Measurements from ENCODE around the gene CALD1. TPM values are rescaled to one million over a fixed set of nuclear protein-coding genes. Genes with fewer than 3 reads are reported as not detected.

CALD1 gene
- polyA plus RNA-seq, 2 of the 4 experiments (the other 2 are of a cell fraction) = 136 to 150 TPM

DNA sequence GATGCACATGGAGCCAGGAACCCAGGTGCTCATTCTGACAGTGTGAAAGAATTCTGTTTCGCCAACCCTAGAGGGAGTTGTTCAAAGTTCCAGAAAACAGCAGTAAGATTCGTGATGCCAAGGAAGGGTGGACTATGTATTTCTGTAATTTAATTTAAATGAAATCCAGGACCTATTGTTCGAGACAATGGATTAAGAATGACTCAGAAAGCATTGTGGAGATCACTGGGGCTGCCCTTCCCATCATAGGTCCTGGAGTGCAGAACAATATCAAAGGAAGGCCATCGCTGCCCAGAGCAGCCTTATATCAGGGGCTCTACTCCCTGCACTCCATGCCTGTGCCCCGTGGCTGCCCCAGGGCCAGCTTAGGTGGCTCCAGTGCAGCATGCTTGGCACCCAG lies 32.1 kb upstream of the CALD1 start:
- Histone ChIP-seq H3K27ac (no peak overlapping the region), H3K4me3 (no peak overlapping the region), H3K4me2 (no peak overlapping the region), H3K9me3 (no peaks in the 10 kb centered on the region), H3K4me1 (no peaks in the 10 kb centered on the region)
- 43% methylated on average over 5 of the region's 5 CpGs for whole genome bisulfite sequencing (ENCODE audit: missing lambda C conversion rate)
- ChIA-PET POLR2A (no interaction called here), CTCF (interaction anchor here (1.0 to 2.7 kb wide), 3 partner anchors 11 to 23 kb away, joined by 4 to 11 read pairs (median 6); no protein-coding TSS in a partner anchor)
- TF ChIP-seq JUNB (IDR thresholded peaks at IDR 0.05) (no peak), ZSCAN20 (CRISPR knock-in tag; IDR thresholded peaks at IDR 0.05) (no peak), NPAS2 (CRISPR knock-in tag; IDR thresholded peaks at IDR 0.05; ENCODE audit: borderline replicate concordance) (no peak), EHMT2 (IDR thresholded peaks at IDR 0.05; ENCODE audit: low read depth) (no peak), FOSB (CRISPR knock-in tag; IDR thresholded peaks at IDR 0.05) (no peak), ZFP36 (IDR thresholded peaks at IDR 0.05; ENCODE audit: borderline replicate concordance, partially characterized antibody) (no peak), BHLHE40 (IDR thresholded peaks at IDR 0.05; ENCODE audit: low read depth, low read length) (no peak), RFX5 (IDR thresholded peaks at IDR 0.05) (no peak), RCOR1 (IDR thresholded peaks at IDR 0.05; ENCODE audit: low read depth, low read length) (no peak), JUN (IDR thresholded peaks at IDR 0.05) (no peak), POLR2A (IDR thresholded peaks at IDR 0.05; ENCODE audit: low read length) (no peak), FOXS1 (CRISPR knock-in tag; IDR thresholded peaks at IDR 0.05) (no peak), HOXA7 (CRISPR knock-in tag; IDR thresholded peaks at IDR 0.05) (no peak), TP53 (CRISPR knock-in tag; IDR thresholded peaks at IDR 0.05) (no peak), NR3C1 (IDR thresholded peaks at IDR 0.05) (no peak), PHF8 (IDR thresholded peaks at IDR 0.05; ENCODE audit: borderline replicate concordance, low read depth) (no peak)
- TF ChIP-seq, protein P1, sequence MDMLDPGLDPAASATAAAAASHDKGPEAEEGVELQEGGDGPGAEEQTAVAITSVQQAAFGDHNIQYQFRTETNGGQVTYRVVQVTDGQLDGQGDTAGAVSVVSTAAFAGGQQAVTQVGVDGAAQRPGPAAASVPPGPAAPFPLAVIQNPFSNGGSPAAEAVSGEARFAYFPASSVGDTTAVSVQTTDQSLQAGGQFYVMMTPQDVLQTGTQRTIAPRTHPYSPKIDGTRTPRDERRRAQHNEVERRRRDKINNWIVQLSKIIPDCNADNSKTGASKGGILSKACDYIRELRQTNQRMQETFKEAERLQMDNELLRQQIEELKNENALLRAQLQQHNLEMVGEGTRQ (IDR thresholded peaks at IDR 0.05) = no peak
- TF ChIP-seq, protein P2, sequence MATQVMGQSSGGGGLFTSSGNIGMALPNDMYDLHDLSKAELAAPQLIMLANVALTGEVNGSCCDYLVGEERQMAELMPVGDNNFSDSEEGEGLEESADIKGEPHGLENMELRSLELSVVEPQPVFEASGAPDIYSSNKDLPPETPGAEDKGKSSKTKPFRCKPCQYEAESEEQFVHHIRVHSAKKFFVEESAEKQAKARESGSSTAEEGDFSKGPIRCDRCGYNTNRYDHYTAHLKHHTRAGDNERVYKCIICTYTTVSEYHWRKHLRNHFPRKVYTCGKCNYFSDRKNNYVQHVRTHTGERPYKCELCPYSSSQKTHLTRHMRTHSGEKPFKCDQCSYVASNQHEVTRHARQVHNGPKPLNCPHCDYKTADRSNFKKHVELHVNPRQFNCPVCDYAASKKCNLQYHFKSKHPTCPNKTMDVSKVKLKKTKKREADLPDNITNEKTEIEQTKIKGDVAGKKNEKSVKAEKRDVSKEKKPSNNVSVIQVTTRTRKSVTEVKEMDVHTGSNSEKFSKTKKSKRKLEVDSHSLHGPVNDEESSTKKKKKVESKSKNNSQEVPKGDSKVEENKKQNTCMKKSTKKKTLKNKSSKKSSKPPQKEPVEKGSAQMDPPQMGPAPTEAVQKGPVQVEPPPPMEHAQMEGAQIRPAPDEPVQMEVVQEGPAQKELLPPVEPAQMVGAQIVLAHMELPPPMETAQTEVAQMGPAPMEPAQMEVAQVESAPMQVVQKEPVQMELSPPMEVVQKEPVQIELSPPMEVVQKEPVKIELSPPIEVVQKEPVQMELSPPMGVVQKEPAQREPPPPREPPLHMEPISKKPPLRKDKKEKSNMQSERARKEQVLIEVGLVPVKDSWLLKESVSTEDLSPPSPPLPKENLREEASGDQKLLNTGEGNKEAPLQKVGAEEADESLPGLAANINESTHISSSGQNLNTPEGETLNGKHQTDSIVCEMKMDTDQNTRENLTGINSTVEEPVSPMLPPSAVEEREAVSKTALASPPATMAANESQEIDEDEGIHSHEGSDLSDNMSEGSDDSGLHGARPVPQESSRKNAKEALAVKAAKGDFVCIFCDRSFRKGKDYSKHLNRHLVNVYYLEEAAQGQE (IDR thresholded peaks at IDR 0.05) = no peak
- TF ChIP-seq, protein P3, sequence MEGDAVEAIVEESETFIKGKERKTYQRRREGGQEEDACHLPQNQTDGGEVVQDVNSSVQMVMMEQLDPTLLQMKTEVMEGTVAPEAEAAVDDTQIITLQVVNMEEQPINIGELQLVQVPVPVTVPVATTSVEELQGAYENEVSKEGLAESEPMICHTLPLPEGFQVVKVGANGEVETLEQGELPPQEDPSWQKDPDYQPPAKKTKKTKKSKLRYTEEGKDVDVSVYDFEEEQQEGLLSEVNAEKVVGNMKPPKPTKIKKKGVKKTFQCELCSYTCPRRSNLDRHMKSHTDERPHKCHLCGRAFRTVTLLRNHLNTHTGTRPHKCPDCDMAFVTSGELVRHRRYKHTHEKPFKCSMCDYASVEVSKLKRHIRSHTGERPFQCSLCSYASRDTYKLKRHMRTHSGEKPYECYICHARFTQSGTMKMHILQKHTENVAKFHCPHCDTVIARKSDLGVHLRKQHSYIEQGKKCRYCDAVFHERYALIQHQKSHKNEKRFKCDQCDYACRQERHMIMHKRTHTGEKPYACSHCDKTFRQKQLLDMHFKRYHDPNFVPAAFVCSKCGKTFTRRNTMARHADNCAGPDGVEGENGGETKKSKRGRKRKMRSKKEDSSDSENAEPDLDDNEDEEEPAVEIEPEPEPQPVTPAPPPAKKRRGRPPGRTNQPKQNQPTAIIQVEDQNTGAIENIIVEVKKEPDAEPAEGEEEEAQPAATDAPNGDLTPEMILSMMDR (IDR thresholded peaks at IDR 0.05) = no peak
- ATAC-seq (no peak), DNase-seq (ENCODE audit: low read depth in 1 of 2, low spot score in 1 of 2) (no peak), FAIRE-seq (no peak)

DNA sequence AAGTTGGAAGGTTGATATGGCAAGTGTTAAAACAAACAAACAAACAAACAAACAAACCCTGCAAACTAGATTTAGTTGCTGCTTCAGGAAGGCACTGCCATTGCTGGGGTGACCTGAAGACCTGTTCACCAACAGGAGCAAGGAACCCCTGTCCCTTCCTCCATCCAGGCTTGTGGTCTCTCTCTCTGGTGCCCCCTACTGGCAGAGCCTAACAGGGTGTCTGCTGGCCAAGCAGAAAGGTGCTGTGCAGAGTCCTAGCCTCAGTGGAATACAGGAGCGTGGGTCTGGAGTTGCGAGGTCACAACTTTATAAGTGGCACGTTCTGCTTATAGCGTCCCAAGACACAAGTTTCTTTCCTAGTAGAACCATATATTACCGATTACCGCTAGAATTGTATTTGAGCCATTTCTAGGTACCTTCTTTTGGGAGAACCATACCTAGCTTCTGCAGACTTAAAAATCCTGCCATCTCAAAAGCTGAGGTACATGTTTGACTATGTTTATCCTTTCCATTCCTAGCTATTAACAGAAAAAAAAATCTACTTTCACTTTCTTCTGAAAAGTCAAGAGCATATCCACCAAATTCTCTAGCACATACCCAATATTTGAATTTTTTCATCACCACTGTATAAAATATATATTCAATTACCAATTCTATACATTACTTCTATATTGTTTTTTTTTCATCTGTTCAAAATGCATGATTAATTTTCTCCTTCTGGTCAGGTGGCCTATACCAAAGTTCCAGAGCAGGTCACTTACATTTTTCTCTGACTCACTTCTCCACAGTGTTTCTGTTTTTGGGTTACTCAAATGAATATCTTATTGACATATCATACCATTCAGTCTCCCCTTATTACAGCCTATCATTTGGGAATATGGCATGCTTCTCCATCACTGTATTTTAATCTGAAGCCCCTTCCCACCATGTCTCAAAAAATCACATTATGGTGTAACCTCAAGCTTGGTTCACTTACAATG lies 29.1 kb upstream of the CALD1 start:
- peak overlapping the region; percentile 23; the same call in 1 of the 3 replicates for H3K4me2 ChIP-seq
- FAIRE-seq = no peak
- no peaks in the 10 kb centered on the region for H3K9me3 ChIP-seq
- ChIA-PET POLR2A (no interaction called here), CTCF (interaction anchor here (0.6 to 3.1 kb wide), 15 partner anchors 10 to 224 kb away, joined by 3 to 10 read pairs (median 3); no protein-coding TSS in a partner anchor)
- H3K4me1 ChIP-seq = no peaks in the 10 kb centered on the region
- no peak overlapping the region for H3K4me3 ChIP-seq
- 35% methylated on average over 6 of the region's 6 CpGs for WGBS (ENCODE audit: missing lambda C conversion rate)
- TF ChIP-seq RAD21 (conservative IDR thresholded peaks at IDR 0.05 in 1 of 2, IDR thresholded peaks at IDR 0.05 in 1 of 2) (peak; percentile 29 to 54; a peak in 2 of 5 replicates), SMC3 (IDR thresholded peaks at IDR 0.05) (peak; percentile 36), MYC (IDR thresholded peaks at IDR 0.05; ENCODE audit: borderline replicate concordance, low read length) (no peak), ESRRA (IDR thresholded peaks at IDR 0.05; ENCODE audit: borderline replicate concordance, low read length) (no peak), CEBPB (IDR thresholded peaks at IDR 0.05) (no peak), CBX8 (IDR thresholded peaks at IDR 0.05) (no peak), ZC3H11A (IDR thresholded peaks at IDR 0.05) (no peak), CHD4 (IDR thresholded peaks at IDR 0.05; ENCODE audit: borderline replicate concordance) (no peak), CHD2 (IDR thresholded peaks at IDR 0.05; ENCODE audit: low read length, partially characterized antibody) (no peak), POLR2A (IDR thresholded peaks at IDR 0.05; ENCODE audit: low read length) (no peak), EP300 (IDR thresholded peaks at IDR 0.05) (no peak)
- TF ChIP-seq, protein P3 (IDR thresholded peaks at IDR 0.05) = peak; percentile 66
- peak; percentile 64 to 96; a peak in 3 of 6 replicates for ATAC-seq
- peak; percentile 35 to 56 for DNase-seq (ENCODE audit: low read depth in 1 of 2, low spot score in 1 of 2)
- H3K27ac ChIP-seq = no peak overlapping the region

Data from A549 (cell line).